OCI-LY7 (cell line): ENCODE data around the gene IFNA21.
A peak's percentile ranks its signal among the peaks of the same experiment; 100 is the strongest.
"Not testable (repeated sequence)": the region's sequence is repeated elsewhere in the genome, so short reads cannot be mapped to it uniquely, and the experiment has no call there.

Source experiments
- CTCF ChIP-seq: fragments of 200-600 bp; sonication (generic); conservative IDR thresholded peaks from 2 replicates; pipeline ENCODE4 v1.5.1; 2014; ENCODE audit warnings: mild to moderate bottlenecking, antibody characterized with exemption, low read length, moderate library complexity, mixed read lengths
- EZH2phosphoT487 ChIP-seq: fragments of 200-600 bp; sonication (generic); IDR thresholded peaks from 2 replicates; pipeline ENCODE4 v1.6.1; 2018; ENCODE audit warnings: low read depth, borderline replicate concordance, mild to moderate bottlenecking, mixed run types, antibody characterized with exemption, low read length, moderate library complexity, mixed read lengths

- TF ChIP-seq CTCF: peak; percentile 69
- TF ChIP-seq EZH2phosphoT487: not testable (repeated sequence)
Observed at GRCh38 chr9:21213411-21214326, 47.2 kb upstream of the IFNA21 start.
